HG02973 (cell line): ENCODE results near the gene BCL2L1.
A peak's percentile ranks its signal among the peaks of the same experiment; 100 is the strongest.
"Not testable (repeated sequence)": the region's sequence is repeated elsewhere in the genome, so short reads cannot be mapped to it uniquely, and the experiment has no call there.

Experiments
- ATAC-seq: cut with Tn5 transposase; IDR thresholded peaks from one replicate; pipeline ENCODE4 v1.9.1; 2021; ENCODE audit warnings: moderate library complexity; ENCODE audit not compliant: unreplicated experiment

BCL2L1 gene

GRCh38 chr20:31677553-31678260, 45.0 kb downstream of the BCL2L1 start:
- no peak for ATAC-seq

- no peak for ATAC-seq
These were observed 46.1 kb downstream of the BCL2L1 start for GRCh38 chr20:31676609-31676989.

GRCh38 chr20:31675828-31676608, 46.6 kb downstream of the BCL2L1 start:
- peak; percentile 42 for ATAC-seq

- ATAC-seq: peak; percentile 53
These were observed 47.5 kb downstream of the BCL2L1 start for GRCh38 chr20:31674895-31675827.

GRCh38 chr20:31673943-31674463, 48.7 kb downstream of the BCL2L1 start:
- no peak for ATAC-seq

GRCh38 chr20:31673435-31673834, 49.2 kb downstream of the BCL2L1 start:
- ATAC-seq: no peak

- no peak for ATAC-seq
These were observed 51.3 kb downstream of the BCL2L1 start for GRCh38 chr20:31671324-31671723.

- ATAC-seq: no peak
These were observed 52.1 kb downstream of the BCL2L1 start for GRCh38 chr20:31670371-31671228.

GRCh38 chr20:31669876-31670275, 52.8 kb downstream of the BCL2L1 start:
- ATAC-seq: no peak

GRCh38 chr20:31668944-31669343, 53.7 kb downstream of the BCL2L1 start:
- not testable (repeated sequence) for ATAC-seq

GRCh38 chr20:31667315-31668285, 55.1 kb downstream of the BCL2L1 start:
- ATAC-seq: no peak

GRCh38 chr20:31666258-31667042, 56.2 kb downstream of the BCL2L1 start:
- no peak for ATAC-seq

- no peak for ATAC-seq
These were observed 56.9 kb downstream of the BCL2L1 start for GRCh38 chr20:31665753-31666152.

GRCh38 chr20:31664696-31665354, 57.8 kb downstream of the BCL2L1 start:
- ATAC-seq: no peak

GRCh38 chr20:31663838-31664695, 58.6 kb downstream of the BCL2L1 start:
- ATAC-seq: no peak

GRCh38 chr20:31663524-31663837, 59.2 kb downstream of the BCL2L1 start:
- no peak for ATAC-seq

GRCh38 chr20:31662372-31662854, 60.3 kb downstream of the BCL2L1 start:
- ATAC-seq: no peak
